ENCODE measurements around the gene ATP8B4. TPM values are rescaled to one million over a fixed set of nuclear protein-coding genes. Genes with fewer than 3 reads are reported as not detected.
A peak's percentile ranks its signal among the peaks of the same experiment; 100 is the strongest.
"Not testable (repeated sequence)": the region's sequence is repeated elsewhere in the genome, so short reads cannot be mapped to it uniquely, and the experiment has no call there.

Gene ATP8B4
- polyA plus RNA-seq = not detected

GRCh38 chr15:50119063-50120040 is at the start of gene ATP8B4:
Gene ATP8B4, minus strand, starts transcription at chr15:50119233. Its CDS starts 12,267 bp downstream, at chr15:50106966.
- Mint-ChIP-seq H3K4me3 (no peak within 1 kb of the TSS), H3K4me1 (peaks cover 3 to 12% (median 9%) of the 10 kb centered on the region in 3 donors), H3K27me3 (peaks cover 2% of the 10 kb centered on the region), H3K9me3 (peaks cover 0 to 14% (median 2%) of the 10 kb centered on the region in 3 donors), H3K27ac (peak within 1 kb of the TSS in 1 of 3 donors; percentile 9), H3K36me3 (peaks cover 2% of the 10 kb centered on the region)

- no peak overlapping the region for H3K4me3 Mint-ChIP-seq
- H3K27ac Mint-ChIP-seq = no peak overlapping the region
- peaks cover 0 to 6% (median 0%) of the 10 kb centered on the region in 3 donors for H3K9me3 Mint-ChIP-seq
- peaks cover 5% of the 10 kb centered on the region for H3K36me3 Mint-ChIP-seq
- no peaks in the 10 kb centered on the region for H3K4me1 Mint-ChIP-seq
- peaks cover 8% of the 10 kb centered on the region for H3K27me3 Mint-ChIP-seq
Observed at GRCh38 chr15:50168379-50168778, 49.3 kb upstream of the ATP8B4 start.

DNA sequence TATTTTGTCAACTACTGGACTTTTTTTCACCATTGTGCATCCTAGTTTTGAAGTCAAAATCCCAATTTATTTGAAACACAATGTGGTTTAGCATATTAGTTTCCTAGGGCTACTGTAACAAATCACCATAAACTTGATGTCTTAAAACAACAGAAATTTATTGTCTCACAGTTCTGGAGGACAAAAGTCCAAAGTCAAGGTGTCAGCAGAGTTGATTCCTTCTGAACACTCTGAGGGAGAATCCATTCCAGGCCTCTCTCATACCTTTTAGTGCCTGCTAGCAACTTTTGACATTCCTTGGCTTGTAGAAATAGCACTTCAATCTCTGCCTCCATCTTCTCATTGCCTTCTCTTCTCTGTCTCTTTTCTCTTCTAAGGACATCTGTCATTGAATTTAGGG is 48.1 kb upstream of the ATP8B4 start:
- peaks cover 0 to 9% (median 0%) of the 10 kb centered on the region in 3 donors for H3K9me3 Mint-ChIP-seq
- no peaks in the 10 kb centered on the region for H3K4me1 Mint-ChIP-seq
- H3K36me3 Mint-ChIP-seq = peaks cover 5% of the 10 kb centered on the region
- H3K27me3 Mint-ChIP-seq = peaks cover 10% of the 10 kb centered on the region
- no peak overlapping the region for H3K27ac Mint-ChIP-seq
- H3K4me3 Mint-ChIP-seq = no peak overlapping the region

DNA sequence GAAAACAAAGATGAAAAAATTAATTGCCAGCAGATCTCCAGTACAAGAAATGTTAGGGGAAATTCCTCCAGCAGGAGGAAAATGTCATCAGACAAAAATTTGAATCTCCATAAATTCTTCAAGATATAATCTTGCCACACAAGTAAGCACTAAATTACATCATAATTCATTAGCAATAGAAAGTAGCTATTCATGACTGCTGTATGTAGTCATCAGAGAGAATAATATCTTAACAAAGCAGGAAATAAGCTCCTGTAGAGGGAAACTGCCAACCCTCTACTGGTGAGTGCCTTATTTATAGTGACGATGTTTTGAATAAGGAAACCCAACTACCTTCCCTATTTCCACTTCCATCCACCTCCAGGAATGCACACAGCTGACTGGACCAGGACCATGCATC is 47.2 kb upstream of the ATP8B4 start:
- Mint-ChIP-seq H3K4me1 (no peaks in the 10 kb centered on the region), H3K27me3 (peaks cover 10% of the 10 kb centered on the region), H3K27ac (no peak overlapping the region), H3K4me3 (no peak overlapping the region), H3K36me3 (peaks cover 2% of the 10 kb centered on the region), H3K9me3 (peaks cover 0 to 6% (median 0%) of the 10 kb centered on the region in 3 donors)

GRCh38 chr15:50164458-50164857 is 45.4 kb upstream of the ATP8B4 start:
- peaks cover 10% of the 10 kb centered on the region for H3K27me3 Mint-ChIP-seq
- no peak overlapping the region for H3K27ac Mint-ChIP-seq
- peaks cover 0 to 6% (median 0%) of the 10 kb centered on the region in 3 donors for H3K9me3 Mint-ChIP-seq

DNA sequence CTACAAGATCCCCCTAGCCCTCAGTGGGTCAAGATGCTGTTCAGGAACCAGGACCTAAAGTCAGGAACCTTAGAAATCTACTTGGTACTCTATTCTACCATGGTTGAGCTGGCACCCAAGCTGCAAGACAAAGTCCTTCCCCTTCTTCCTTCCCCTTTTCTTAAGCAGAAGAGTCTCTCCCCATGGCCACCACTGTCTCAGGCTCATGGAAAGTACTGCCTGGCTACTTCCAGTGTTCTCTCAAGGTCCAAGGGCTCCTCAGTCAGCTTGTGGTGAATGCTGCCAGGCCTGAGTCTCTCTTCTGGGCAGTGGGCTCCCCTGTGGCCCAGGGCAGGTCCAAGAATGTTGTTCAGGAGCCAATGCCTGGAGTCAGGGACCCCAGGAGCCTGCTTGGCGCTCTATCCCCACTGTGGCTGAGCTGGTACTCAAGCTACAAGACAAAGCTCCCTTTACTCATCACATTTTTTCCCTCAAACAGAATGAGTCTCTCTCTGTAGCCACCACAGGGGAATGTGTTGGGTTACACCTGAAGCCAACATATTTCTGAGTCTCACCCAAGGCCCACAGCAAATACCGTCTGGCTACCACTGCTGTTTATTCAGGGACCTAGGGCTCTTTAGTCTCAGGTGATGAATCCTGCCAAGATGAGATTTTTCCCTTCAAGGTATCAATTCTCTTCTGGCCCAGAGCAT is 44.8 kb upstream of the ATP8B4 start:
- peaks cover 10% of the 10 kb centered on the region for H3K27me3 Mint-ChIP-seq
- no peak overlapping the region for H3K4me3 Mint-ChIP-seq
- H3K4me1 Mint-ChIP-seq = no peaks in the 10 kb centered on the region
- no peak overlapping the region for H3K27ac Mint-ChIP-seq
- H3K9me3 Mint-ChIP-seq = peaks cover 0 to 8% (median 0%) of the 10 kb centered on the region in 3 donors
- peaks cover 2% of the 10 kb centered on the region for H3K36me3 Mint-ChIP-seq

More at GRCh38 chr15:50164458-50164857, 45.4 kb upstream of the ATP8B4 start:
- H3K4me1 Mint-ChIP-seq = no peaks in the 10 kb centered on the region
- H3K4me3 Mint-ChIP-seq = no peak overlapping the region
- H3K36me3 Mint-ChIP-seq = peaks cover 2% of the 10 kb centered on the region

DNA sequence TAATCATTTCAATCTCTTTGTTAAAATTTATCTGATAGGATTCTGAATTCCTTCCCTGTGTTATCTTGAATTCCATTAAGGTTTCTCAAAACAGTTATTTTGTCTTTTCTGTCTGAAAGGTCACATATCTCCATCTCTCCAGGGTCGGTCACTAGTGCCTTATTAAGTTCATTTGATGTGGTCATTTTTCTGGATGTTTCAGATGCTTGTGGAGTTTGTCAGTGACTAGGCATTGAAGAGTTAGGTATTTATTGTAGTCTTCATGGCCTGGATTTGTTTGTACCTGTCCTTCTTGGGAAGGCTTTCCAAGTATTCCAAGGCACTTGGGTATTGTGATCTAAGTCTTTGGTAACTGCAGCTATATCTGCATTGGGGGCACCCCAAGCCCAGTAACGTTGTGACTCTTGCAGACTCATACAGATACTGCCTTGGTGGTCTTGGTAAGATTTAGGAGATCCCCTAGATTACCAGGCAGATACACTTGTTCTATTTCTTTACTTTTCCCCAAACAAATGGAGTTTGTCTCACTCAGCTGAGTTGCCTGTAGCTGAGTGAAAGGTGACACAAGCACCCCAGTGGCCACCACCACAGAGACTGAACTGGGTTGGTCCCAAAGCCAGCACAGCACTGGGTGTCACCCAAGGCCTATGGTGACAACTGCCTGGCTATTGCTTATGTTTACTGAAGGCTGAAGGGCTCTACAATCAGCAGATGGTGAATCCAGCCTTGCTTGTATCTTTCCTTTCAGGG is 44.1 kb upstream of the ATP8B4 start:
- Mint-ChIP-seq H3K27me3 (peaks cover 7% of the 10 kb centered on the region), H3K4me3 (no peak overlapping the region), H3K27ac (no peak overlapping the region), H3K36me3 (peaks cover 2% of the 10 kb centered on the region), H3K4me1 (no peaks in the 10 kb centered on the region), H3K9me3 (peaks cover 0 to 8% (median 0%) of the 10 kb centered on the region in 3 donors)

GRCh38 chr15:50158236-50158635 is 39.2 kb upstream of the ATP8B4 start:
- H3K9me3 Mint-ChIP-seq = peaks cover 0 to 23% (median 7%) of the 10 kb centered on the region in 3 donors
- H3K4me3 Mint-ChIP-seq, H3K4me1 Mint-ChIP-seq, H3K36me3 Mint-ChIP-seq, H3K27ac Mint-ChIP-seq, H3K27me3 Mint-ChIP-seq: not testable (repeated sequence)

GRCh38 chr15:50151476-50151875 is 32.4 kb upstream of the ATP8B4 start:
- no peak overlapping the region for H3K4me3 Mint-ChIP-seq
- no peaks in the 10 kb centered on the region for H3K27me3 Mint-ChIP-seq
- peaks cover 0 to 7% (median 4%) of the 10 kb centered on the region in 3 donors for H3K9me3 Mint-ChIP-seq
- no peak overlapping the region for H3K27ac Mint-ChIP-seq
- H3K4me1 Mint-ChIP-seq = no peaks in the 10 kb centered on the region
- no peaks in the 10 kb centered on the region for H3K36me3 Mint-ChIP-seq

- Mint-ChIP-seq H3K9me3 (peaks cover 0 to 4% (median 4%) of the 10 kb centered on the region in 3 donors), H3K4me1 (no peaks in the 10 kb centered on the region), H3K27ac (no peak overlapping the region), H3K4me3 (no peak overlapping the region), H3K27me3 (no peaks in the 10 kb centered on the region), H3K36me3 (no peaks in the 10 kb centered on the region)
Observed at GRCh38 chr15:50150851-50151250, 31.8 kb upstream of the ATP8B4 start.

- Mint-ChIP-seq H3K9me3 (peaks cover 0 to 4% (median 2%) of the 10 kb centered on the region in 3 donors), H3K4me3 (no peak overlapping the region), H3K27me3 (no peaks in the 10 kb centered on the region), H3K36me3 (no peaks in the 10 kb centered on the region), H3K27ac (no peak overlapping the region), H3K4me1 (no peaks in the 10 kb centered on the region)
Observed at GRCh38 chr15:50150349-50150748, 31.3 kb upstream of the ATP8B4 start.

- Mint-ChIP-seq H3K27me3 (no peaks in the 10 kb centered on the region), H3K27ac (no peak overlapping the region), H3K9me3 (peaks cover 0 to 4% (median 0%) of the 10 kb centered on the region in 3 donors), H3K4me3 (no peak overlapping the region), H3K4me1 (no peaks in the 10 kb centered on the region), H3K36me3 (no peaks in the 10 kb centered on the region)
Observed at GRCh38 chr15:50149090-50149489, 30.1 kb upstream of the ATP8B4 start.

DNA sequence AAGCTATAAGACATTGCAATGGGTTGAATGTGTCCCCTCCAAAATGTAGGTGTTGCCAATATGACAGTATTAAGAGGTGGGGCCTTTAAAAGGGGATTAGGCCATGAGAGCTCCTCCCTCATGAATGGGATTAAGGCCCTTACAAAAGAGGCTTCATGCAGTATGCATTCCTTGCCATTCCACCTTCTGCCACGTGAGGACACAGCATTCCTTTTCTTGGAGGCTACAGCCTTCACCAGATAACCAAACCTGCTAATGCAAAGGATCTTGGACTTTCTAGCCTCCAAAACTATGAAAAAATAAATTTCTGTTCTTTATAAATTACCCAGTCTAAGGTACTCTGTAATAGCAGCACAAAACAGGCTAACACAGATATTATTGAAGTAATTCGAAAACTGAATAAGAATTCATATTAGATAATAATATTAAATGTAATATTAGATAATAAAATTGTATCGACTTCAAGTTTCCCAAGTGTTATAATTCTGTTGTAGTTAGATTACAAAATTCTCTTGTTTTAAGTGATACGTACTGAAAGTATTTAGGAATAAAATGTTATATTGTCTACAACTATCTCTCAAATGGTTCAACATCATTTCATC is 29.4 kb upstream of the ATP8B4 start:
- H3K36me3 Mint-ChIP-seq = no peaks in the 10 kb centered on the region
- H3K4me3 Mint-ChIP-seq = no peak overlapping the region
- peaks cover 0 to 4% (median 0%) of the 10 kb centered on the region in 3 donors for H3K9me3 Mint-ChIP-seq
- H3K4me1 Mint-ChIP-seq = no peaks in the 10 kb centered on the region
- no peaks in the 10 kb centered on the region for H3K27me3 Mint-ChIP-seq
- no peak overlapping the region for H3K27ac Mint-ChIP-seq

DNA sequence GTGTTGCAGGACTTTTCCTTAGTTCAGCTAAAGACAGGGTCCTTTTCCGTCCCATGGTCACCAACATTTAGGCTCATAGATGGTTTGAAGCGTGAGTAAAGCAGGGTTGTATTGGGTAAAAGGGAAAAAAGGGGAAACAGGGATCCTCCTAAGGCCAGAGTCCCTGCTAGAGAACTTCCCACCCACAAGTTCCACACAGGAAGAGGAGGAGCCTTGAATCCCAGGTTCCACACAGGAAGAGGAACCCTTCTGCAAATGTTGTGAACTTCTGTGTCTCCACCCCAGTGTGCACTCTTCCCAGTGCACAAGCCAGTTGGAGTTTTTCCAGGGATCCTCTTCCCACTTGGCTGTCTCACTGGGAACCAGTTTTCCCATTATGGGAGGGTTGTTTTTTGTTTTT is 27.6 kb upstream of the ATP8B4 start:
- no peaks in the 10 kb centered on the region for H3K4me1 Mint-ChIP-seq
- H3K27ac Mint-ChIP-seq = no peak overlapping the region
- H3K36me3 Mint-ChIP-seq = no peaks in the 10 kb centered on the region
- H3K9me3 Mint-ChIP-seq = no peaks in the 10 kb centered on the region
- H3K27me3 Mint-ChIP-seq = no peaks in the 10 kb centered on the region
- H3K4me3 Mint-ChIP-seq = no peak overlapping the region

Data from IgD-negative memory B cell (primary cell).